ENCODE results near the gene MRPL48. TPM values are rescaled to one million over a fixed set of nuclear protein-coding genes. Genes with fewer than 3 reads are reported as not detected.

MRPL48 gene
- total and polyA plus RNA-seq, 10 of the 15 experiments (the other 5 are each of a cell fraction or from before 2014, with no cell fraction given), result 46.7 to 159 (median 83.4) TPM

GRCh38 chr11:73752903-73753302 lies 34.8 kb upstream of the MRPL48 start (continued):
- TF ChIP-seq PML (IDR thresholded peaks at IDR 0.05; ENCODE audit: low read length) (no peak), PAX5 (IDR thresholded peaks at IDR 0.05; ENCODE audit: borderline replicate concordance, low read depth, low read length) (no peak)
- TF ChIP-seq, protein P1, sequence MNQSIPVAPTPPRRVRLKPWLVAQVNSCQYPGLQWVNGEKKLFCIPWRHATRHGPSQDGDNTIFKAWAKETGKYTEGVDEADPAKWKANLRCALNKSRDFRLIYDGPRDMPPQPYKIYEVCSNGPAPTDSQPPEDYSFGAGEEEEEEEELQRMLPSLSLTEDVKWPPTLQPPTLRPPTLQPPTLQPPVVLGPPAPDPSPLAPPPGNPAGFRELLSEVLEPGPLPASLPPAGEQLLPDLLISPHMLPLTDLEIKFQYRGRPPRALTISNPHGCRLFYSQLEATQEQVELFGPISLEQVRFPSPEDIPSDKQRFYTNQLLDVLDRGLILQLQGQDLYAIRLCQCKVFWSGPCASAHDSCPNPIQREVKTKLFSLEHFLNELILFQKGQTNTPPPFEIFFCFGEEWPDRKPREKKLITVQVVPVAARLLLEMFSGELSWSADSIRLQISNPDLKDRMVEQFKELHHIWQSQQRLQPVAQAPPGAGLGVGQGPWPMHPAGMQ (IDR thresholded peaks at IDR 0.05; ENCODE audit: borderline replicate concordance), result no peak

DNA sequence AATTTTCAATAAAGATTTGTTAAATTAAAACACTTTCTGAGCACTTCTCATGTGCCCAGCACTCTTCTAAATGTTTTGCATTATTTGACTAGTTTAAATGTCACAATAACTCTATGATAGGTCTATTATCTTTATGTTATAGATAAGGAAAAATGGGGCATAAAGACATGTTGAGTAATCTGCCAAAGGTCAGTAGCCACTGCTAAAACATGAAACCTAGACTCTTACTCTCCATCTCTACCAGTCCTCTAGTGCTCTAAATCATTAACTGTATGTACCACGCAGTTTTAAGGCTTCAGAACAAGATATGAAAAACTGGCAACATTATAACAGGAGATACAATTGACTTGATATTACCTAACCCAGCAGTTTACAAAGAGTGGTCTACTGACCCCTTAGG lies 33.7 kb upstream of the MRPL48 start:
- no peaks in the 10 kb centered on the region for H4K20me1 ChIP-seq (ENCODE audit: control insufficient read depth, insufficient read depth)
- SMC1A ChIA-PET (ENCODE audit: uncharacterized antibody, unreplicated experiment), result no interaction called here
- 56% methylated on average over 1 of the region's 1 CpG for WGBS (ENCODE audit: insufficient coverage, insufficient replicate concordance, low lambda C conversion rate, missing lambda C conversion rate)
- TF ChIP-seq, protein P2, sequence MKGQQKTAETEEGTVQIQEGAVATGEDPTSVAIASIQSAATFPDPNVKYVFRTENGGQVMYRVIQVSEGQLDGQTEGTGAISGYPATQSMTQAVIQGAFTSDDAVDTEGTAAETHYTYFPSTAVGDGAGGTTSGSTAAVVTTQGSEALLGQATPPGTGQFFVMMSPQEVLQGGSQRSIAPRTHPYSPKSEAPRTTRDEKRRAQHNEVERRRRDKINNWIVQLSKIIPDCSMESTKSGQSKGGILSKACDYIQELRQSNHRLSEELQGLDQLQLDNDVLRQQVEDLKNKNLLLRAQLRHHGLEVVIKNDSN (IDR thresholded peaks at IDR 0.05; ENCODE audit: borderline replicate concordance, extremely low read length, insufficient read depth, low read depth, low read length), result no peak
- TF ChIP-seq IKZF1 (conservative IDR thresholded peaks at IDR 0.05), result no peak
- TF ChIP-seq ASH2L (IDR thresholded peaks at IDR 0.05; ENCODE audit: borderline replicate concordance, low read depth), result no peak
- no peak for TF ChIP-seq STAT1 (conservative IDR thresholded peaks at IDR 0.05)
- TF ChIP-seq ZNF207 (IDR thresholded peaks at IDR 0.05; ENCODE audit: borderline replicate concordance), result no peak
- no peak for TF ChIP-seq EGR1 (IDR thresholded peaks at IDR 0.05; ENCODE audit: borderline replicate concordance in 1 of 2, low read depth in 2 of 2, low read length in 2 of 2)
- TF ChIP-seq, protein P3, sequence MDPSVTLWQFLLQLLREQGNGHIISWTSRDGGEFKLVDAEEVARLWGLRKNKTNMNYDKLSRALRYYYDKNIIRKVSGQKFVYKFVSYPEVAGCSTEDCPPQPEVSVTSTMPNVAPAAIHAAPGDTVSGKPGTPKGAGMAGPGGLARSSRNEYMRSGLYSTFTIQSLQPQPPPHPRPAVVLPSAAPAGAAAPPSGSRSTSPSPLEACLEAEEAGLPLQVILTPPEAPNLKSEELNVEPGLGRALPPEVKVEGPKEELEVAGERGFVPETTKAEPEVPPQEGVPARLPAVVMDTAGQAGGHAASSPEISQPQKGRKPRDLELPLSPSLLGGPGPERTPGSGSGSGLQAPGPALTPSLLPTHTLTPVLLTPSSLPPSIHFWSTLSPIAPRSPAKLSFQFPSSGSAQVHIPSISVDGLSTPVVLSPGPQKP (IDR thresholded peaks at IDR 0.05; ENCODE audit: low read depth, low read length), result no peak
- no peak for TF ChIP-seq HSF1 (IDR thresholded peaks at IDR 0.05; ENCODE audit: low read depth, low read length)
- TF ChIP-seq PAX8 (IDR thresholded peaks at IDR 0.05), result no peak
- no peak for TF ChIP-seq NR2C1 (IDR thresholded peaks at IDR 0.05)
- TF ChIP-seq IKZF2 (IDR thresholded peaks at IDR 0.05), result no peak
- no peak for TF ChIP-seq KLF5 (IDR thresholded peaks at IDR 0.05; ENCODE audit: partially characterized antibody)
- no peak for TF ChIP-seq POLR2AphosphoS5 (IDR thresholded peaks at IDR 0.05; ENCODE audit: low read length)
- no peak for TF ChIP-seq SMAD1 (IDR thresholded peaks at IDR 0.05; ENCODE audit: low read depth, partially characterized antibody)
- TF ChIP-seq MYC (IDR thresholded peaks at IDR 0.05; ENCODE audit: insufficient read depth, insufficient read length, insufficient replicate concordance, low read length, severe bottlenecking), result no peak

More for the DNA sequence above, 33.7 kb upstream of the MRPL48 start:
- POLR2A ChIA-PET, result no interaction called here
- no TSS peak for BruUV-seq (replicated peaks)
- no peak overlapping the region for H2AFZ ChIP-seq (ENCODE audit: control insufficient read depth, low read depth, low read length)
- no peak overlapping the region for H3K27ac ChIP-seq (ENCODE audit: control insufficient read depth, insufficient read depth)
- H3K4me2 ChIP-seq (ENCODE audit: control insufficient read depth, insufficient read depth), result no peak overlapping the region
- FAIRE-seq (no peak), DNase-seq (ENCODE audit: low read depth, low spot score) (no peak), ATAC-seq (no peak)
- H3K36me3 ChIP-seq (ENCODE audit: control insufficient read depth in 2 of 2, insufficient read depth in 2 of 2, low read length in 1 of 2), result peaks cover 0 to 2% of the 10 kb centered on the region in 2 experiments; a peak in 2 of 4 replicates
- no peak overlapping the region for H3K9ac ChIP-seq (ENCODE audit: control insufficient read depth, insufficient read depth, low read length)
- peaks cover 67% of the 10 kb centered on the region for H3K79me2 ChIP-seq (ENCODE audit: control insufficient read depth, insufficient read depth, low read length)
- in situ Hi-C loops (cut with MboI) (no loop called here), intact Hi-C loops (cut with micrococcal nuclease; ENCODE audit: unreplicated experiment) (no loop called here)
- RAD21 ChIA-PET (ENCODE audit: unreplicated experiment), result no interaction called here
- CTCF ChIA-PET, result interaction anchor here (1.0 kb wide), 1 partner anchor 401 kb away, joined by 3 read pairs; no protein-coding TSS in a partner anchor
- H3K9me3 ChIP-seq (replicated peaks; ENCODE audit: control insufficient read depth, insufficient read depth, low read length), result no peaks in the 10 kb centered on the region
- H3K4me1 ChIP-seq (ENCODE audit: control insufficient read depth, insufficient read depth, low read length), result no peaks in the 10 kb centered on the region
- H3K27me3 ChIP-seq (replicated peaks in 1 of 2; ENCODE audit: control insufficient read depth in 2 of 2, insufficient read depth in 2 of 2, low read length in 1 of 2), result no peaks in the 10 kb centered on the region
- no peak overlapping the region for H3K4me3 ChIP-seq
